ENCODE results near the gene COL4A6. TPM values are rescaled to one million over a fixed set of nuclear protein-coding genes. Genes with fewer than 3 reads are reported as not detected.

Gene COL4A6
- polyA plus RNA-seq, 3 donors, result not detected

DNA sequence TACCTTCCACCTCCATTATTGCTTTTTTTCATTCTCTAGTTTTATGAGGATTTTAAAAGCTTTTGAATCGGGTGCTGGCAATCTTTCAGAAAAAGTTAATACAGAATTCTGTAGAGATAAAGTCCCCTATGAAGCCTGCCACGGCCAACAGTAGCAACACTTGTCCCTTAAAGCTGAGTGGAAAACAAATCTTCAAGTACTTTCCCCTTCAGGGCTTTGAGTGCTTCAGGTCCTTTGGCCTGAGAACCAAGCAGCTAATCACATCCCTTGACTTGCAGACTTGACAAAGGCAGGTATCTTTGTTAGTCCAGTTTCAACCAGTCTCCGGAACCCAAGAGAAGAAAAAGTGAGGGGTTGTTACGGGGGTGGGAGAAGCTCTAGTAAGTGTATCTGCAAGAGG lies 202.2 kb downstream of the COL4A6 start:
- intact Hi-C loops (cut with micrococcal nuclease), result no loop called here
- Mint-ChIP-seq H3K27me3 (ENCODE audit: low read depth in 3 of 3) (peaks cover 3 to 17% (median 9%) of the 10 kb centered on the region in 3 donors), H3K4me3 (no peak overlapping the region), H3K36me3 (no peaks in the 10 kb centered on the region), H3K27ac (no peak overlapping the region), H3K4me1 (no peaks in the 10 kb centered on the region), H3K9me3 (peaks cover 0 to 2% (median 0%) of the 10 kb centered on the region in 7 donors)
- WGBS (ENCODE audit: insufficient coverage), result no CpG with 5 or more reads among the region's 4 CpGs
- TF ChIP-seq, protein P1, sequence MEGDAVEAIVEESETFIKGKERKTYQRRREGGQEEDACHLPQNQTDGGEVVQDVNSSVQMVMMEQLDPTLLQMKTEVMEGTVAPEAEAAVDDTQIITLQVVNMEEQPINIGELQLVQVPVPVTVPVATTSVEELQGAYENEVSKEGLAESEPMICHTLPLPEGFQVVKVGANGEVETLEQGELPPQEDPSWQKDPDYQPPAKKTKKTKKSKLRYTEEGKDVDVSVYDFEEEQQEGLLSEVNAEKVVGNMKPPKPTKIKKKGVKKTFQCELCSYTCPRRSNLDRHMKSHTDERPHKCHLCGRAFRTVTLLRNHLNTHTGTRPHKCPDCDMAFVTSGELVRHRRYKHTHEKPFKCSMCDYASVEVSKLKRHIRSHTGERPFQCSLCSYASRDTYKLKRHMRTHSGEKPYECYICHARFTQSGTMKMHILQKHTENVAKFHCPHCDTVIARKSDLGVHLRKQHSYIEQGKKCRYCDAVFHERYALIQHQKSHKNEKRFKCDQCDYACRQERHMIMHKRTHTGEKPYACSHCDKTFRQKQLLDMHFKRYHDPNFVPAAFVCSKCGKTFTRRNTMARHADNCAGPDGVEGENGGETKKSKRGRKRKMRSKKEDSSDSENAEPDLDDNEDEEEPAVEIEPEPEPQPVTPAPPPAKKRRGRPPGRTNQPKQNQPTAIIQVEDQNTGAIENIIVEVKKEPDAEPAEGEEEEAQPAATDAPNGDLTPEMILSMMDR (IDR thresholded peaks at IDR 0.05), result no peak
- Histone ChIP-seq H2AFZ (ENCODE audit: insufficient read depth, low read depth, low read length, poor library complexity, severe bottlenecking) (no peak overlapping the region), H3K36me3 (replicated peaks in 1 of 2; ENCODE audit: control insufficient read depth in 1 of 2, insufficient read depth in 2 of 2, low read length in 2 of 2) (no peaks in the 10 kb centered on the region), H3K9me3 (replicated peaks in 1 of 2; ENCODE audit: control insufficient read depth in 1 of 2, insufficient read depth in 1 of 2, low read length in 2 of 2) (no peaks in the 10 kb centered on the region), H3K4me3 (replicated peaks in 1 of 3; ENCODE audit: low read depth in 2 of 3, low read length in 3 of 3) (no peak overlapping the region), H3K4me1 (ENCODE audit: control insufficient read depth in 1 of 2, insufficient read depth in 2 of 2, low read length in 2 of 2) (no peaks in the 10 kb centered on the region), H4K20me1 (ENCODE audit: insufficient read depth, low read length) (no peaks in the 10 kb centered on the region), H3K4me2 (replicated peaks; ENCODE audit: extremely low read depth, low read length, poor library complexity, severe bottlenecking) (no peak overlapping the region), H3K9ac (ENCODE audit: insufficient read depth, low read length, poor library complexity, severe bottlenecking) (no peak overlapping the region), H3K27me3 (ENCODE audit: control insufficient read depth in 2 of 2, insufficient read depth in 2 of 2, low read length in 2 of 2) (no peaks in the 10 kb centered on the region), H3K79me2 (ENCODE audit: insufficient read depth, low read length) (no peaks in the 10 kb centered on the region), H3K27ac (ENCODE audit: low read depth in 1 of 2, low read length in 2 of 2) (no peak overlapping the region)
- no peak for DNase-seq

DNA sequence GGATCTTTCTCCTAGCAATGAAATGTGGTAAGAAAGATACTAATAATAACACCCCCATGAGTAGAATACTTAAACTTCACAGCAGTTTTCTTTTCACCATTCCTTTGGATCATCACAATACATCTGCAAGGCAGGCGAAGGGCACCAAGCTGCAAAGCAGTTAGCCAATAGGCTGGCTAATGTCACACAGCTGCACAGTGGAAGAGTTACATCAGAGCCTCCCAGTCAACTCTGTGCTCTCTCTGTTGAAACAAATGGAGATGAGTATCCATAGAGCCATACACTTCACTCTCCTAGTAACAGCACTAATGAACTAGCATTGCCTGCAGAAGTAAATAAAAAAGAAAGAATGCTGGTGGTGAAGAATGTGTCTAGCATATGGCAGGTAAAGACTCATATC lies 207.6 kb downstream of the COL4A6 start:
- intact Hi-C loops (cut with micrococcal nuclease), result no loop called here
- no peak overlapping the region for H3K27ac Mint-ChIP-seq
- peaks cover 0 to 1% (median 0%) of the 10 kb centered on the region in 7 donors for H3K9me3 Mint-ChIP-seq
- no peaks in the 10 kb centered on the region for H3K4me1 ChIP-seq (ENCODE audit: control insufficient read depth in 1 of 2, insufficient read depth in 2 of 2, low read length in 2 of 2)
- H2AFZ ChIP-seq (ENCODE audit: insufficient read depth, low read depth, low read length, poor library complexity, severe bottlenecking), result no peak overlapping the region
- H3K9me3 ChIP-seq (replicated peaks in 1 of 2; ENCODE audit: control insufficient read depth in 1 of 2, insufficient read depth in 1 of 2, low read length in 2 of 2), result no peaks in the 10 kb centered on the region
- H3K27ac ChIP-seq (ENCODE audit: low read depth in 1 of 2, low read length in 2 of 2), result no peak overlapping the region
- no peaks in the 10 kb centered on the region for H3K4me1 Mint-ChIP-seq
- no peaks in the 10 kb centered on the region for H4K20me1 ChIP-seq (ENCODE audit: insufficient read depth, low read length)
- TF ChIP-seq, protein P1 (IDR thresholded peaks at IDR 0.05), result no peak
- H3K9ac ChIP-seq (ENCODE audit: insufficient read depth, low read length, poor library complexity, severe bottlenecking), result no peak overlapping the region
- no peaks in the 10 kb centered on the region for H3K36me3 ChIP-seq (replicated peaks in 1 of 2; ENCODE audit: control insufficient read depth in 1 of 2, insufficient read depth in 2 of 2, low read length in 2 of 2)
- H3K36me3 Mint-ChIP-seq, result no peaks in the 10 kb centered on the region
- WGBS (ENCODE audit: insufficient coverage), result no CpG with 5 or more reads among the region's 1 CpG
- H3K4me2 ChIP-seq (replicated peaks; ENCODE audit: extremely low read depth, low read length, poor library complexity, severe bottlenecking), result no peak overlapping the region
- no peak overlapping the region for H3K4me3 ChIP-seq (replicated peaks in 1 of 3; ENCODE audit: low read depth in 2 of 3, low read length in 3 of 3)
- no peak for DNase-seq
- peaks cover 3 to 11% (median 6%) of the 10 kb centered on the region in 3 donors for H3K27me3 Mint-ChIP-seq (ENCODE audit: low read depth in 3 of 3)
- no peaks in the 10 kb centered on the region for H3K79me2 ChIP-seq (ENCODE audit: insufficient read depth, low read length)
- H3K4me3 Mint-ChIP-seq, result no peak overlapping the region
- peaks cover 0 to 6% of the 10 kb centered on the region in 2 donors for H3K27me3 ChIP-seq (ENCODE audit: control insufficient read depth in 2 of 2, insufficient read depth in 2 of 2, low read length in 2 of 2)

Data from CD14-positive monocyte (primary cell).